OCI-LY3 (cell line): ENCODE data around the gene PAGE4.

Experiments
- EZH2phosphoT487 ChIP-seq: fragments of 200-600 bp; shearing (Covaris generic); IDR thresholded peaks from 2 replicates; pipeline ENCODE4 v1.6.1; 2018; ENCODE audit warnings: antibody characterized with exemption, mixed run types, low read depth
- TF ChIP-seq, protein P1 (sequence below): fragments of 200-600, 300-600 bp; sonication (generic); IDR thresholded peaks from 2 replicates; pipeline ENCODE4 v1.5.1; 2014; ENCODE audit warnings: antibody characterized with exemption, low read length, low read depth

DNA sequence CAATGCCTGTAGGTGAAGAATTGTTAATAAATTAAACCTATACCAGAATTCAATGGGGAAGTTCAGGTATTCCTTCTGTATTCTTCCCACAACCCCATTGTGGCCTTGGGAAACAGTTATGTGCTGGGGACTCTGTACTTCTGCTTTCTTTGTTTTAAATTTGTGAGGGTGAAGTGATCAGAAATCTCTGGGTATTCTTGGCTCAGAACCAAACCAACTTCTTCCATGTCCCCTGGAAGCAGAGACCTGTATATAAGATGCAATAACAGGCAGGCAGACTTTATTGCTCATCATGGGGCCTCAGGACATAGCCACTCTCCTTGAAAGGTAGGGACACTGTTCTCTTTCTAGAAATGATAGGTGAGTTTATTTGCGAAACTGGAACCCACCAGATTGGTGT, 30.4 kb downstream of the PAGE4 start:
- TF ChIP-seq, protein P1, sequence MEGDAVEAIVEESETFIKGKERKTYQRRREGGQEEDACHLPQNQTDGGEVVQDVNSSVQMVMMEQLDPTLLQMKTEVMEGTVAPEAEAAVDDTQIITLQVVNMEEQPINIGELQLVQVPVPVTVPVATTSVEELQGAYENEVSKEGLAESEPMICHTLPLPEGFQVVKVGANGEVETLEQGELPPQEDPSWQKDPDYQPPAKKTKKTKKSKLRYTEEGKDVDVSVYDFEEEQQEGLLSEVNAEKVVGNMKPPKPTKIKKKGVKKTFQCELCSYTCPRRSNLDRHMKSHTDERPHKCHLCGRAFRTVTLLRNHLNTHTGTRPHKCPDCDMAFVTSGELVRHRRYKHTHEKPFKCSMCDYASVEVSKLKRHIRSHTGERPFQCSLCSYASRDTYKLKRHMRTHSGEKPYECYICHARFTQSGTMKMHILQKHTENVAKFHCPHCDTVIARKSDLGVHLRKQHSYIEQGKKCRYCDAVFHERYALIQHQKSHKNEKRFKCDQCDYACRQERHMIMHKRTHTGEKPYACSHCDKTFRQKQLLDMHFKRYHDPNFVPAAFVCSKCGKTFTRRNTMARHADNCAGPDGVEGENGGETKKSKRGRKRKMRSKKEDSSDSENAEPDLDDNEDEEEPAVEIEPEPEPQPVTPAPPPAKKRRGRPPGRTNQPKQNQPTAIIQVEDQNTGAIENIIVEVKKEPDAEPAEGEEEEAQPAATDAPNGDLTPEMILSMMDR: no peak
- no peak for TF ChIP-seq EZH2phosphoT487
